Mucosa of stomach (tissue), 1 donor: Measurements from ENCODE around the gene BDNF.

Experiments
- H3K27me3 ChIP-seq: one replicate; pipeline ENCODE4 v1.7.0; 2013; ENCODE audit warnings: mild to moderate bottlenecking, low read length; ENCODE audit not compliant: control insufficient read depth, insufficient read depth
- H3K36me3 ChIP-seq: one replicate; pipeline ENCODE4 v1.7.0; 2013; ENCODE audit warnings: low read length; ENCODE audit not compliant: control insufficient read depth, insufficient read depth
- H3K4me1 ChIP-seq: one replicate; pipeline ENCODE4 v1.7.0; 2013; ENCODE audit warnings: mild to moderate bottlenecking, low read length; ENCODE audit not compliant: control insufficient read depth, insufficient read depth
- H3K4me3 ChIP-seq: one replicate; pipeline ENCODE4 v1.7.0; 2013; ENCODE audit warnings: low read length
- H3K9ac ChIP-seq: one replicate; pipeline ENCODE4 v1.7.0; 2013; ENCODE audit warnings: mild to moderate bottlenecking, low read length, moderate library complexity
- H3K9me3 ChIP-seq: one replicate; pipeline ENCODE4 v1.7.0; 2013; ENCODE audit warnings: mild to moderate bottlenecking, low read length, moderate library complexity; ENCODE audit not compliant: control insufficient read depth
- donor health status: Pancreatic carcinoma.

The BDNF gene

GRCh38 chr11:27627979-27628378, 72.3 kb downstream of the BDNF start:
- Histone ChIP-seq H3K36me3 (no peaks in the 10 kb centered on the region), H3K9me3 (no peaks in the 10 kb centered on the region), H3K9ac (no peak overlapping the region), H3K4me1 (no peaks in the 10 kb centered on the region), H3K4me3 (no peak overlapping the region), H3K27me3 (no peaks in the 10 kb centered on the region)

GRCh38 chr11:27626938-27627586, 73.2 kb downstream of the BDNF start:
- Histone ChIP-seq H3K9ac (no peak overlapping the region), H3K4me1 (no peaks in the 10 kb centered on the region), H3K9me3 (no peaks in the 10 kb centered on the region), H3K36me3 (no peaks in the 10 kb centered on the region), H3K27me3 (no peaks in the 10 kb centered on the region), H3K4me3 (no peak overlapping the region)

- no peaks in the 10 kb centered on the region for H3K9me3 ChIP-seq
- H3K27me3 ChIP-seq: no peaks in the 10 kb centered on the region
- H3K9ac ChIP-seq: no peak overlapping the region
- no peak overlapping the region for H3K4me3 ChIP-seq
- H3K36me3 ChIP-seq: no peaks in the 10 kb centered on the region
- H3K4me1 ChIP-seq: no peaks in the 10 kb centered on the region
Observed at GRCh38 chr11:27626269-27626937, 73.9 kb downstream of the BDNF start.

- Histone ChIP-seq H3K4me1 (no peaks in the 10 kb centered on the region), H3K9me3 (no peaks in the 10 kb centered on the region), H3K36me3 (no peaks in the 10 kb centered on the region), H3K27me3 (no peaks in the 10 kb centered on the region), H3K9ac (no peak overlapping the region), H3K4me3 (no peak overlapping the region)
Observed at GRCh38 chr11:27625347-27625912, 74.8 kb downstream of the BDNF start.

- Histone ChIP-seq H3K27me3 (no peaks in the 10 kb centered on the region), H3K9ac (no peak overlapping the region), H3K4me1 (no peaks in the 10 kb centered on the region), H3K36me3 (no peaks in the 10 kb centered on the region), H3K4me3 (no peak overlapping the region), H3K9me3 (no peaks in the 10 kb centered on the region)
Observed at GRCh38 chr11:27623945-27624523, 76.2 kb downstream of the BDNF start.

- H3K9me3 ChIP-seq: no peaks in the 10 kb centered on the region
- H3K4me3 ChIP-seq: no peak overlapping the region
- H3K4me1 ChIP-seq: no peaks in the 10 kb centered on the region
- H3K36me3 ChIP-seq: no peaks in the 10 kb centered on the region
- no peaks in the 10 kb centered on the region for H3K27me3 ChIP-seq
- H3K9ac ChIP-seq: no peak overlapping the region
Observed at GRCh38 chr11:27622541-27623300, 77.5 kb downstream of the BDNF start.

GRCh38 chr11:27621405-27622161, 78.7 kb downstream of the BDNF start:
- no peak overlapping the region for H3K4me3 ChIP-seq
- H3K9me3 ChIP-seq: no peaks in the 10 kb centered on the region
- no peak overlapping the region for H3K9ac ChIP-seq
- no peaks in the 10 kb centered on the region for H3K27me3 ChIP-seq
- H3K4me1 ChIP-seq: no peaks in the 10 kb centered on the region
- H3K36me3 ChIP-seq: no peaks in the 10 kb centered on the region

- H3K9ac ChIP-seq: no peak overlapping the region
- no peaks in the 10 kb centered on the region for H3K9me3 ChIP-seq
- no peaks in the 10 kb centered on the region for H3K36me3 ChIP-seq
- no peaks in the 10 kb centered on the region for H3K4me1 ChIP-seq
- H3K27me3 ChIP-seq: no peaks in the 10 kb centered on the region
- no peak overlapping the region for H3K4me3 ChIP-seq
Observed at GRCh38 chr11:27619763-27620335, 80.4 kb downstream of the BDNF start.

GRCh38 chr11:27619039-27619574, 81.1 kb downstream of the BDNF start:
- Histone ChIP-seq H3K9ac (no peak overlapping the region), H3K27me3 (no peaks in the 10 kb centered on the region), H3K9me3 (no peaks in the 10 kb centered on the region), H3K4me3 (no peak overlapping the region), H3K4me1 (no peaks in the 10 kb centered on the region), H3K36me3 (no peaks in the 10 kb centered on the region)

- Histone ChIP-seq H3K27me3 (no peaks in the 10 kb centered on the region), H3K9ac (no peak overlapping the region), H3K4me3 (no peak overlapping the region), H3K4me1 (no peaks in the 10 kb centered on the region), H3K9me3 (no peaks in the 10 kb centered on the region), H3K36me3 (no peaks in the 10 kb centered on the region)
Observed at GRCh38 chr11:27618281-27618915, 81.9 kb downstream of the BDNF start.

- no peaks in the 10 kb centered on the region for H3K4me1 ChIP-seq
- no peaks in the 10 kb centered on the region for H3K9me3 ChIP-seq
- no peaks in the 10 kb centered on the region for H3K27me3 ChIP-seq
- H3K36me3 ChIP-seq: no peaks in the 10 kb centered on the region
- no peak overlapping the region for H3K4me3 ChIP-seq
- H3K9ac ChIP-seq: no peak overlapping the region
Observed at GRCh38 chr11:27616711-27617110, 83.5 kb downstream of the BDNF start.
